Neural progenitor cell (in vitro differentiated cells): ENCODE results near the gene GM2A.

Source experiments
- EZH2 ChIP-seq: fragments of 200-600 bp; sonication (generic); IDR thresholded peaks from 2 replicates; pipeline ENCODE4 v1.6.1; 2017; ENCODE audit warnings: antibody characterized with exemption, mild to moderate bottlenecking, moderate library complexity
- EZH2phosphoT487 ChIP-seq: fragments of 200-600 bp; sonication (generic); IDR thresholded peaks from 2 replicates; pipeline ENCODE4 v1.6.1; 2017; ENCODE audit warnings: antibody characterized with exemption
- TF ChIP-seq, protein P1 (sequence below): fragments of 200-600 bp; sonication (generic); IDR thresholded peaks from 2 replicates; pipeline ENCODE4 v1.5.1; 2017; ENCODE audit warnings: antibody characterized with exemption, mild to moderate bottlenecking

DNA sequence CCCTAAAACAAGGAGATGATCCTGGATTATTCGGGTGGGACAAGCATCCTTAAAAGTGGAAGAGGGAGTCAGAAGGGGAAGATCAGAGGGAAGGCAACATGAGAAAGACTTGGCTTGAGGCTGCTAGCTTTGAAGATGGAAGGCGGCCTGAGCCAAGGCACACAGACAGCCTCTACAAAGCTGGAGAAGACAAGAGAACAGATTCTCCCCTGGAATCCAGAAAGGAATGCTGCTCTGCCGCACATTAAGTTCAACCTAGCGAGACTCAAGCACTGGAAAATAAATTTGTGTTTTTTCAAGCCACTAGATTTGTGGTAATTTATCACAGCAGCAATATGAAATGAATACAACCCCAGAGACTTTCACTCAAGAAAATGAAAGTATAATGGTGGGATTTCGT, 32.7 kb downstream of the GM2A start:
- TF ChIP-seq, protein P1, sequence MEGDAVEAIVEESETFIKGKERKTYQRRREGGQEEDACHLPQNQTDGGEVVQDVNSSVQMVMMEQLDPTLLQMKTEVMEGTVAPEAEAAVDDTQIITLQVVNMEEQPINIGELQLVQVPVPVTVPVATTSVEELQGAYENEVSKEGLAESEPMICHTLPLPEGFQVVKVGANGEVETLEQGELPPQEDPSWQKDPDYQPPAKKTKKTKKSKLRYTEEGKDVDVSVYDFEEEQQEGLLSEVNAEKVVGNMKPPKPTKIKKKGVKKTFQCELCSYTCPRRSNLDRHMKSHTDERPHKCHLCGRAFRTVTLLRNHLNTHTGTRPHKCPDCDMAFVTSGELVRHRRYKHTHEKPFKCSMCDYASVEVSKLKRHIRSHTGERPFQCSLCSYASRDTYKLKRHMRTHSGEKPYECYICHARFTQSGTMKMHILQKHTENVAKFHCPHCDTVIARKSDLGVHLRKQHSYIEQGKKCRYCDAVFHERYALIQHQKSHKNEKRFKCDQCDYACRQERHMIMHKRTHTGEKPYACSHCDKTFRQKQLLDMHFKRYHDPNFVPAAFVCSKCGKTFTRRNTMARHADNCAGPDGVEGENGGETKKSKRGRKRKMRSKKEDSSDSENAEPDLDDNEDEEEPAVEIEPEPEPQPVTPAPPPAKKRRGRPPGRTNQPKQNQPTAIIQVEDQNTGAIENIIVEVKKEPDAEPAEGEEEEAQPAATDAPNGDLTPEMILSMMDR: no peak
- TF ChIP-seq EZH2 (no peak), EZH2phosphoT487 (no peak)
